Muscle of leg (tissue), 11 donors: ENCODE measurements around the gene SPRN. TPM values are rescaled to one million over a fixed set of nuclear protein-coding genes. Genes with fewer than 3 reads are reported as not detected.
"Not testable (repeated sequence)": the region's sequence is repeated elsewhere in the genome, so short reads cannot be mapped to it uniquely, and the experiment has no call there.

Experiments used
- DNase-seq: peaks from one replicate; pipeline ENCODE4 v3.0.0; 2013
- H3K27ac ChIP-seq: one replicate; pipeline ENCODE4 v1.5.1; 2013; ENCODE audit warnings: mild to moderate bottlenecking, low read length, control low read depth
- H3K27me3 ChIP-seq: one replicate; pipeline ENCODE4 v1.6.1; 2013; ENCODE audit warnings: low read length; ENCODE audit not compliant: control insufficient read depth, insufficient read depth
- H3K36me3 ChIP-seq: one replicate; pipeline ENCODE4 v1.6.1; 2013; ENCODE audit warnings: low read length; ENCODE audit not compliant: control insufficient read depth, insufficient read depth
- H3K4me1 ChIP-seq: one replicate; pipeline ENCODE4 v1.6.1; 2013; ENCODE audit warnings: low read length; ENCODE audit not compliant: control insufficient read depth, insufficient read depth
- H3K4me3 ChIP-seq: one replicate; pipeline ENCODE4 v1.5.1; 2013; ENCODE audit warnings: low read length, control low read depth
- H3K9me3 ChIP-seq: replicated peaks from 2 replicates; pipeline ENCODE4 v1.6.1; 2013; ENCODE audit warnings: low read depth, low read length; ENCODE audit not compliant: control insufficient read depth
- WGBS: methylation state at CpG from one replicate; pipeline ENCODE4 v1.1.5; 2013; ENCODE audit warnings: missing lambda C conversion rate; ENCODE audit not compliant: insufficient coverage; 5-methylcytosine and 5-hydroxymethylcytosine counted together
- polyA plus RNA-seq, 8 donors: library from polyadenylated mRNA; unstranded; fragments of 120-200 nt; gene quantifications; one replicate each; pipeline versions ENCODE4 v1.2.1 to v1.2.3, GENCODE V29; 2013; ENCODE audit warnings: inconsistent platforms in 1 of 8, low replicate concordance in 1 of 8; ENCODE audit not compliant: insufficient read length in 8 of 8, insufficient read depth in 1 of 8
- total RNA-seq: library from RNA; stranded (reverse); fragments of 120-200 nt; gene quantifications from one replicate; pipeline ENCODE4 v1.2.4, GENCODE V29; 2013

Gene SPRN
- total and polyA plus RNA-seq, 9 donors: 0.53 to 4.4 (median 3.7) TPM

DNA sequence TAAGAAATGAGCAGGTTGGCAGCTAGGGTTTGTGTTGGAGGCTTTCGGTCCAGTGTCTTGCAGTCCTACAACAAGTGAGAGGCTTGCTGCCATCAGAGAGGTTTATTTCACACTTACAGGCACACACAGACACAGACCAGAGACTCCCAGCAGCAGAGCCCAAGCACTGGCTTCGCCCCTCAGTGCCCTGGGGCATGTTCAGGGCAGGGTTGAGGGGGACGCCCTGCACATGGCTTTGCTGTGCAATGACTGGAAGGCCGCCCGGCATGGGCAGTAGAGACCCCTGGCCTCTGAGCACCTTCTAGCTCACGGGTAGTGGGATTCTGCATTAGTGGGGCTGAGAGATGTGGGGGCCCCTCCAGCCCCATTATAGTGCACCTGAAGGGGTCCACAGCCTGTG is 3.8 kb downstream of the SPRN start:
- Histone ChIP-seq H3K36me3 (peaks cover 27% of the 10 kb centered on the region), H3K27ac (no peak overlapping the region), H3K4me3 (no peak overlapping the region), H3K27me3 (peaks cover 4% of the 10 kb centered on the region), H3K9me3 (no peaks in the 10 kb centered on the region), H3K4me1 (peaks cover 14% of the 10 kb centered on the region)
- DNase-seq: no peak
- WGBS: 63% methylated on average over 3 of the region's 6 CpGs

DNA sequence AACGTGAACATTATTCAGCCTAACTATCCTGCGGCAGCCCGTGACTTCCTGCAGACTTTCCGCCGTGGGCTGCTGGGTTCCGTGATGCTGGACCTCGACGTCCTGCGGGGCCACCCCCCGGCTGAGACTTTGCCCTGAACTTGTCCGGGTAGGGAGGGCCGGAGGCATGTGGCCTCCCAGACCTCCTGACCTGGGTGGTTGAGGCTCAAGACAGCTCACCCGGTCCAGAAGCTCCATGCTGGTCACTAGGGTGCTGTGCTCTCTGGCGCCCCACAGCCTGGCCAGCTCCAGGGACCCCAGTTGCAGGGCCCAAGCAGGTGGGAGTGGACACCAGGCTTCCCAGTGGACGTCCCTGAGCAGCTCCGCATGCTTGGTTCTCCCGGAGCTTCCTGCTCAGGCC is 4.4 kb downstream of the SPRN start:
- no peak overlapping the region for H3K4me3 ChIP-seq
- H3K27me3 ChIP-seq: peaks cover 4% of the 10 kb centered on the region
- H3K9me3 ChIP-seq: peaks cover 2% of the 10 kb centered on the region
- no peak overlapping the region for H3K27ac ChIP-seq
- 91% methylated on average over 17 of the region's 17 CpGs for WGBS
- H3K4me1 ChIP-seq: peaks cover 14% of the 10 kb centered on the region
- DNase-seq: no peak
- H3K36me3 ChIP-seq: peaks cover 33% of the 10 kb centered on the region

- Histone ChIP-seq H3K36me3 (peaks cover 34% of the 10 kb centered on the region), H3K27me3 (peaks cover 4% of the 10 kb centered on the region), H3K9me3 (peaks cover 2% of the 10 kb centered on the region), H3K27ac (no peak overlapping the region), H3K4me3 (no peak overlapping the region), H3K4me1 (peaks cover 14% of the 10 kb centered on the region)
- DNase-seq: no peak
- 87% methylated on average over 33 of the region's 34 CpGs for WGBS
Measured at GRCh38 chr10:133419211-133419950, 5.0 kb downstream of the SPRN start.

GRCh38 chr10:133418289-133418993 is 6.0 kb downstream of the SPRN start:
- Histone ChIP-seq H3K4me1 (peaks cover 14% of the 10 kb centered on the region), H3K4me3 (no peak overlapping the region), H3K27ac (no peak overlapping the region), H3K9me3 (peaks cover 2% of the 10 kb centered on the region), H3K36me3 (peaks cover 34% of the 10 kb centered on the region), H3K27me3 (peaks cover 4% of the 10 kb centered on the region)
- 97% methylated on average over 11 of the region's 14 CpGs for WGBS
- no peak for DNase-seq

DNA sequence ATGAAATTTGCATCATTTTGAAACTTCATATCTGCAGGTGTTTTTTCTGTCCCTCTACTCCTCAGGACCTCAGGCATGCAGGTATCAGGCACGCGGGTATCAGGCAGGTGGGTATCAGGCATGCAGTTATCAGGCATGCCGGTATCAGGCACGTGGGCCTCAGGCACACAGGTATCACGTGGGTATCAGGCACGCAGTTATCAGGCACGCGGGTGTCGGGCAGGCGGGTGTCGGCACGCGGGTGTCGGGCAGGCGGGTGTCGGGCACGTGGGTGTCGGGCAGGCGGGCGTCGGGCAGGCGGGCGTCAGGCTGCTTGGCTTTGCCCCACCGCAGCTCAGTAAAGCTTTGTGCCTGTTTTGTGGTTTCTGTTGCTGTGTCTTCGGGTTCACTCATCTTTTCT is 8.7 kb downstream of the SPRN start:
- Histone ChIP-seq H3K4me1 (no peaks in the 10 kb centered on the region), H3K27me3 (no peaks in the 10 kb centered on the region), H3K9me3 (peaks cover 22% of the 10 kb centered on the region), H3K27ac (no peak overlapping the region), H3K4me3 (no peak overlapping the region), H3K36me3 (peaks cover 46% of the 10 kb centered on the region)
- DNase-seq: no peak
- 95% methylated on average over 11 of the region's 25 CpGs for WGBS

GRCh38 chr10:133414401-133414800 is 10.0 kb downstream of the SPRN start:
- not testable (repeated sequence) for H3K4me1 ChIP-seq

DNA sequence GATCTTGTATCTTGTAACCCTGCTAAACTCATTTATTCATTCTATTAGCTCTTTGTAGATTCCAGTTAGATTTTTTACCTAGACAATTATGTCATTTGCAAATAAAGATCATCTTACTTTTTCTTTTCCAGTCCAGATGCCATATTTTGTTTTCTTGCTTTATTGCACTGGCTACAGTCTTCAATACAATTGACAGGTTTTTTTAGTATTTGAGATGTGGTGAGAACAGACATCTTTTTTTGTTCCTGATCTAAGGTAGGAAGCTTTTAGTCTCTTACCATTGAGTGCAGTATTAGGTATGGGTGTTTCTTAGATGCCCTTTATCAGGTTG is 12.1 kb downstream of the SPRN start:
- no peak for DNase-seq
- Histone ChIP-seq H3K27ac (no peak overlapping the region), H3K4me3 (no peak overlapping the region), H3K27me3 (no peaks in the 10 kb centered on the region), H3K4me1 (no peaks in the 10 kb centered on the region), H3K36me3 (peaks cover 39% of the 10 kb centered on the region), H3K9me3 (peaks cover 38% of the 10 kb centered on the region)

More at GRCh38 chr10:133414401-133414800, 10.0 kb downstream of the SPRN start:
- H3K9me3 ChIP-seq: peaks cover 32% of the 10 kb centered on the region
- not testable (repeated sequence) for H3K27me3 ChIP-seq, DNase-seq, H3K4me3 ChIP-seq, H3K27ac ChIP-seq
- WGBS: 94% methylated on average over 2 of the region's 23 CpGs
- peaks cover 42% of the 10 kb centered on the region for H3K36me3 ChIP-seq

DNA sequence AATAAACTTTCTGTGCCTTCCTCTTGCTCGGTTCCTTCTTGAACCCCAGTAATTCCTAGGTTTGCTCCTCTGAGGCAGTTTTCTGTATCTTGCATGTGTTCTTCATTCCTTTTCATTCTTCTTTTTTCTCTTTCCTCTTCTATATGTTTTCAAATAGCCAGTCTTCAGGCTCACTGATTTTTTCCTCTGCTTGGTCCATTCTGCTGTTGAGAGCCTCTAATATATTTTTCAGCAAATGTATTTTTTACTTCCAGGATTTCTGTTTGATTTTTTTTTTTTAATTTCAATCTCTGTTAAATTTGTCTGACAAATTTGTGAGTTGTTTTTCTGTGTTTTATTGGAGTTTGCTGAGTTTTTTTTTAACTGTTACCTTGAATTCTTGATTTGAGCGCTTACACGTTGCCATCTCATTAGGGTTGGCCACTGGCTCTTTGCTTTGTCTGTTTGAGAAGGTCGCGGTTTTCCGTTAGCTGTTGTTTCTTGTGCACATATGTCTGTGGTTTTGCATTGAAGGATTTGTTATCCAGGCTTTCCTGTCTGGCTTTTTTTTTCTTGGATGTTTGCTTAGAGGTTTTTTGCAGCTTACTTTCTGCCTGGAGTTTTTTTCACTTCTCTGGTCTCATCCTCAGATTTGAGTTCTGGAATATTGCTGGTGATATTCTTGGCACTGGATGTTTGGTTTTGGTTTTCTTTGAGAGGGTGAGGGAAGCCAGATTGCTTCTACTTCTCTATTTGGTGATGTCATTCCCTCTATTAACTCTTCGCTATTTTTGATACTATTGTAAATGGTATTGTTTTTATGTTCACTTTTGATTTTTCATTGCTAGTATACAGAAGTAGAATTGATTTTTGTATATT is 12.7 kb downstream of the SPRN start:
- Histone ChIP-seq H3K27ac (no peak overlapping the region), H3K27me3 (no peaks in the 10 kb centered on the region), H3K4me1 (no peaks in the 10 kb centered on the region), H3K36me3 (peaks cover 44% of the 10 kb centered on the region), H3K9me3 (peaks cover 42% of the 10 kb centered on the region), H3K4me3 (no peak overlapping the region)
- WGBS: 80% methylated on average over 1 of the region's 7 CpGs
- DNase-seq: no peak

DNA sequence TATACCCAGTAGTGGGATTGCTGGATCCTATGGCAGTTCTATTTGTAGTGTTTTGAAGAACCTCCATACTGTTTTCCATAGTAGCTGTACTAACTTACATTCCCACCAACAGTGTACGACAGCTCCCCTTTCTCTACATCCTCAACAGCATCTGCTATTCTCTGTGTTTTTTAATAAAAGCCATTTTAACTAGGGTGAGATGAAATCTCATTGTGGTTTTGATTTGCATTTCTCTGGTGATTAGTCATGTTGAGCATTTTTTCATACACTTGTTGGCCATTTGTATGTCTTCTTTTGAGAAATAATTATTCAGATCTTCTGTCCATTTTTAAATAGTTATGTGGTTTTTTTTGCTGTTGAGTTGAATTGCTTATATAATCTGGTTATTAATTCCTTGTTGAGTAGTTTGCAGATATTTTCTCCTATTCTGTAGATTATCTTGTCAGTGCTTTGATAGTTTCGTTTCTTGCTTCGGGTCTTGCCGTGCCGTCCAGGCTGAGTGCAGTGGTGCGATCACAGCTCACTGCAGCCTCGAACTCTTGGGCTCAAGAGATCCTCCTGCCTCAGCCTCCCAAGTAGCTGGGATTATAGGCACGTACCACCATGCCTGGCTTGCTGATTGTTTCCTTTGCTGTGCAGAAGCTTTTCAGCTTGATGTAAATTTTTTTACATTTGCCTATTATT is 18.4 kb downstream of the SPRN start:
- peaks cover 63% of the 10 kb centered on the region for H3K36me3 ChIP-seq
- WGBS: 94% methylated on average over 6 of the region's 8 CpGs

More for the DNA sequence above, 18.4 kb downstream of the SPRN start:
- Histone ChIP-seq H3K4me3 (no peak overlapping the region), H3K27ac (no peak overlapping the region), H3K9me3 (peaks cover 22% of the 10 kb centered on the region), H3K27me3 (no peaks in the 10 kb centered on the region), H3K4me1 (no peaks in the 10 kb centered on the region)
- no peak for DNase-seq
